ENCODE measurements around the gene MAPK10.

GRCh38 chr4:86330961-86331742 is 28.7 kb downstream of the MAPK10 start:
- TF ChIP-seq POLR2AphosphoS5 (IDR thresholded peaks at IDR 0.05) (no peak), POLR2A (IDR thresholded peaks at IDR 0.05) (no peak)
- TF ChIP-seq, protein P1, sequence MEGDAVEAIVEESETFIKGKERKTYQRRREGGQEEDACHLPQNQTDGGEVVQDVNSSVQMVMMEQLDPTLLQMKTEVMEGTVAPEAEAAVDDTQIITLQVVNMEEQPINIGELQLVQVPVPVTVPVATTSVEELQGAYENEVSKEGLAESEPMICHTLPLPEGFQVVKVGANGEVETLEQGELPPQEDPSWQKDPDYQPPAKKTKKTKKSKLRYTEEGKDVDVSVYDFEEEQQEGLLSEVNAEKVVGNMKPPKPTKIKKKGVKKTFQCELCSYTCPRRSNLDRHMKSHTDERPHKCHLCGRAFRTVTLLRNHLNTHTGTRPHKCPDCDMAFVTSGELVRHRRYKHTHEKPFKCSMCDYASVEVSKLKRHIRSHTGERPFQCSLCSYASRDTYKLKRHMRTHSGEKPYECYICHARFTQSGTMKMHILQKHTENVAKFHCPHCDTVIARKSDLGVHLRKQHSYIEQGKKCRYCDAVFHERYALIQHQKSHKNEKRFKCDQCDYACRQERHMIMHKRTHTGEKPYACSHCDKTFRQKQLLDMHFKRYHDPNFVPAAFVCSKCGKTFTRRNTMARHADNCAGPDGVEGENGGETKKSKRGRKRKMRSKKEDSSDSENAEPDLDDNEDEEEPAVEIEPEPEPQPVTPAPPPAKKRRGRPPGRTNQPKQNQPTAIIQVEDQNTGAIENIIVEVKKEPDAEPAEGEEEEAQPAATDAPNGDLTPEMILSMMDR (IDR thresholded peaks at IDR 0.05) = no peak
